Endothelial cell of umbilical vein (primary cell): ENCODE data around the gene OSBPL10. TPM values are rescaled to one million over a fixed set of nuclear protein-coding genes. Genes with fewer than 3 reads are reported as not detected.
A peak's percentile ranks its signal among the peaks of the same experiment; 100 is the strongest.

Experiments used
- BruUV-seq: library from RNA; stranded (reverse); fragments of 400-500 nt; replicated peaks from 2 replicates; lab custom pipeline; 2021; lab: Mats Ljungman, UMichigan
- CTCF ChIA-PET: fragments of 300-600, 350-600 bp; sonication (Branson Sonifier 250); formaldehyde crosslinking; loops from one replicate; lab custom pipeline; 2021; ENCODE audit warnings: antibody characterized with exemption, inconsistent platforms; lab: Charles Lee
- POLR2A ChIA-PET: fragments of 300-600, 350-600 bp; sonication (Branson Sonifier 250); formaldehyde crosslinking; loops from one replicate; lab custom pipeline; 2021; ENCODE audit warnings: antibody characterized with exemption, inconsistent platforms; lab: Charles Lee
- DNase-seq: peaks from one replicate; pipeline ENCODE4 v3.0.0-alpha.2; 2011; ENCODE audit warnings: low read depth, low spot score
- FAIRE-seq: peaks from 2 replicates; lab custom pipeline; 2011; peaks lifted over from hg19 to GRCh38; lab: Jason Lieb, UNC
- H2AFZ ChIP-seq: 2 replicates; pipeline ENCODE4 v1.6.0; 2012; ENCODE audit warnings: low read depth, low read length, control low read depth, inconsistent platforms
- H3K27ac ChIP-seq: 2 replicates; pipeline ENCODE4 v1.5.1; 2011; ENCODE audit warnings: low read depth, mild to moderate bottlenecking, control low read depth, low read length, moderate library complexity; ENCODE audit not compliant: insufficient read depth
- H3K27me3 ChIP-seq, 2 experiments: 2 replicates each; pipeline versions ENCODE4 v1.6.0 to v1.6.1; 2011; ENCODE audit warnings: low read length in 2 of 2, mixed read lengths in 1 of 2; ENCODE audit not compliant: control insufficient read depth in 2 of 2, insufficient read depth in 2 of 2
- H3K36me3 ChIP-seq, 2 experiments: 2 replicates in 1 of 2; 3 replicates in 1 of 2; pipeline ENCODE4 v1.5.1; 2011; ENCODE audit warnings: low read length in 2 of 2, mild to moderate bottlenecking in 1 of 2, moderate library complexity in 1 of 2; ENCODE audit not compliant: control insufficient read depth in 2 of 2, insufficient read depth in 2 of 2; ENCODE audit errors: extremely low read depth in 1 of 2
- H3K4me1 ChIP-seq: 3 replicates; pipeline ENCODE4 v1.5.1; 2011; ENCODE audit warnings: mild to moderate bottlenecking, low read length; ENCODE audit not compliant: control insufficient read depth, insufficient read depth; ENCODE audit errors: extremely low read depth
- H3K4me2 ChIP-seq: 2 replicates; pipeline ENCODE4 v1.6.1; 2011; ENCODE audit warnings: low read length, control low read depth, mixed read lengths; ENCODE audit not compliant: insufficient read depth
- H3K4me3 ChIP-seq, 3 experiments: fragments of 200-600 bp in 1 of 3; sonication (generic), shearing (Covaris generic) in 1 of 3; replicated peaks in 1 of 3; 2 replicates each; pipeline ENCODE4 v1.5.1; 2011 to 2016; ENCODE audit warnings: control low read depth in 3 of 3, low read length in 3 of 3, mild to moderate bottlenecking in 2 of 3, inconsistent platforms in 1 of 3, low read depth in 1 of 3, moderate library complexity in 1 of 3; ENCODE audit not compliant: insufficient read depth in 1 of 3
- H3K79me2 ChIP-seq: 2 replicates; pipeline ENCODE4 v1.6.0; 2012; ENCODE audit warnings: low read length, inconsistent platforms; ENCODE audit not compliant: control insufficient read depth, insufficient read depth
- H3K9ac ChIP-seq: replicated peaks from 2 replicates; pipeline ENCODE3; 2011; ENCODE audit warnings: low read length, control low read depth; ENCODE audit not compliant: insufficient read depth; ENCODE audit errors: extremely low read depth
- H3K9me1 ChIP-seq: replicated peaks from 3 replicates; pipeline ENCODE4 v1.6.0; 2011; ENCODE audit warnings: mild to moderate bottlenecking, low read length; ENCODE audit not compliant: control insufficient read depth, insufficient read depth; ENCODE audit errors: extremely low read depth
- H3K9me3 ChIP-seq: replicated peaks from 2 replicates; pipeline ENCODE4 v1.5.1; 2012; ENCODE audit warnings: low read length, inconsistent platforms; ENCODE audit not compliant: control insufficient read depth, insufficient read depth
- H4K20me1 ChIP-seq: replicated peaks from 2 replicates; pipeline ENCODE3; 2011; ENCODE audit warnings: mild to moderate bottlenecking, low read length; ENCODE audit not compliant: control insufficient read depth, insufficient read depth; ENCODE audit errors: extremely low read depth
- EZH2 ChIP-seq: IDR thresholded peaks from 2 replicates; pipeline ENCODE4 v1.6.1; 2012; ENCODE audit warnings: borderline replicate concordance, low read depth, mild to moderate bottlenecking, moderate library complexity, low read length, inconsistent platforms; ENCODE audit not compliant: severe bottlenecking
- FOS ChIP-seq: IDR thresholded peaks from 2 replicates; pipeline ENCODE4 v1.6.1; 2011; ENCODE audit warnings: mild to moderate bottlenecking, low read length, moderate library complexity, borderline replicate concordance; ENCODE audit not compliant: insufficient read depth
- GATA2 ChIP-seq: IDR thresholded peaks from 2 replicates; pipeline ENCODE4 v1.7.0; 2011; ENCODE audit warnings: low read depth, mild to moderate bottlenecking, moderate library complexity, mixed read lengths, low read length; ENCODE audit not compliant: insufficient read length, insufficient read depth
- JUN ChIP-seq: IDR thresholded peaks from 2 replicates; pipeline ENCODE4 v1.6.1; 2011; ENCODE audit warnings: borderline replicate concordance, low read depth; ENCODE audit not compliant: insufficient read length, insufficient read depth
- MYC ChIP-seq: IDR thresholded peaks from one replicate; pipeline ENCODE4 v1.6.1; 2011; ENCODE audit warnings: mild to moderate bottlenecking, low read depth, low read length
- POLR2A ChIP-seq: IDR thresholded peaks from 2 replicates; pipeline ENCODE4 v1.6.1; 2012; ENCODE audit warnings: low read depth, mild to moderate bottlenecking, control low read depth, low read length
- POLR2AphosphoS5 ChIP-seq: IDR thresholded peaks from 2 replicates; pipeline ENCODE4 v1.6.1; 2012; ENCODE audit warnings: low read depth, mild to moderate bottlenecking, control low read depth, low read length, moderate library complexity; ENCODE audit not compliant: insufficient read depth
- dilution Hi-C: fragments of 300-500 bp; cut with MboI; formaldehyde crosslinking; loops from one replicate; pipeline ENCODE4 v1.15.0; 2019; ENCODE audit warnings: low sequenced_read_pairs; ENCODE audit not compliant: extremely low pct_ligation_motif_present
- intact Hi-C: fragments of 100-400 bp; cut with micrococcal nuclease; formaldehyde crosslinking; loops from one replicate; pipeline ENCODE4 v1.10.0; 2022
- polyA plus RNA-seq, 4 experiments: library from polyadenylated mRNA; depleted of rRNA in 3 of 4; stranded (reverse) in 3 of 4; unstranded in 1 of 4; fragments of >200 nt; gene quantifications; 2 replicates each; pipeline versions ENCODE4 v1.2.1 to v1.2.3, GENCODE V29; 2011 to 2012; ENCODE audit warnings: missing spikeins in 1 of 4
- total RNA-seq: library from RNA; stranded (reverse); gene quantifications from 2 replicates; pipeline ENCODE4 v1.2.3, GENCODE V29; 2021
- TF ChIP-seq, protein P1 (sequence below): IDR thresholded peaks from 2 replicates; pipeline ENCODE4 v1.6.1; 2011; ENCODE audit not compliant: insufficient read depth, insufficient read length
- TF ChIP-seq, protein P2 (sequence below), 2 donors: IDR thresholded peaks; 1 replicate in 1 of 2; 2 replicates in 1 of 2; pipeline ENCODE4 v1.5.1; 2011; ENCODE audit warnings: low read length in 2 of 2, mild to moderate bottlenecking in 2 of 2, moderate library complexity in 2 of 2, control low read depth in 1 of 2, inconsistent platforms in 1 of 2, low read depth in 1 of 2; ENCODE audit not compliant: insufficient read depth in 1 of 2; ENCODE audit errors: extremely low read depth in 1 of 2

Gene OSBPL10
- total and polyA plus RNA-seq, 2 donors (not counting 3 experiments of a cell fraction or from before 2014, with no cell fraction given), result 10.8 to 47.6 TPM

DNA sequence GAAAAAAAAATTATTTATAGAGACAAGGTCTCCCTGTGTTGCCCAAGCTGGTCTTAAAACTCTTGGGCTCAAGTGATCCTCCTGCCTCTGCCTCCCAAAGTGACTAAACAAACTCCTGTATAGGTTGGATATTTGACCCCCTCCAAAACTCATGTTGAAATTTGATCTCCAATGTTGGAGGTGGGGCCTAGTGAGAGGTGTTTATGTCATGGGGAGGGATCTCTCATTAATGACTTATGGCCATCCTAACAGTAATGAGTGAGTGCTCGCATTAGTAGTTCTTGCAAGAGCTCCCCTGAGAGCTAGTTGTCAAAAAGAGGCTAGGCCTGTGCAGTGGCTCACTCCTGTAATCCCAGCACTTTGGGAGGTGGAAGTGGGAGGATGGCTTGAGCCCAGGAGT lies 307.1 kb downstream of the OSBPL10 start:
- H3K79me2 ChIP-seq, result no peaks in the 10 kb centered on the region
- FAIRE-seq (peak; percentile 37), DNase-seq (no peak)
- H3K27me3 ChIP-seq, result no peaks in the 10 kb centered on the region
- H3K9me3 ChIP-seq, result no peaks in the 10 kb centered on the region
- H3K4me1 ChIP-seq, result peaks cover 16% of the 10 kb centered on the region
- no peaks in the 10 kb centered on the region for H3K9me1 ChIP-seq
- no peaks in the 10 kb centered on the region for H3K36me3 ChIP-seq
- CTCF ChIA-PET, result no interaction called here
- dilution Hi-C loops, result no loop called here
- no peak overlapping the region for H3K4me2 ChIP-seq
- intact Hi-C loops, result no loop called here
- no peak overlapping the region for H3K27ac ChIP-seq
- H3K4me3 ChIP-seq, result no peak overlapping the region
- TF ChIP-seq POLR2A, result no peak
- TF ChIP-seq POLR2AphosphoS5, result no peak
- no peak for TF ChIP-seq GATA2
- no peak for TF ChIP-seq MYC
- BruUV-seq, result no TSS peak
- H4K20me1 ChIP-seq, result no peaks in the 10 kb centered on the region
- no peak overlapping the region for H3K9ac ChIP-seq
- POLR2A ChIA-PET, result no interaction called here
- no peak overlapping the region for H2AFZ ChIP-seq

DNA sequence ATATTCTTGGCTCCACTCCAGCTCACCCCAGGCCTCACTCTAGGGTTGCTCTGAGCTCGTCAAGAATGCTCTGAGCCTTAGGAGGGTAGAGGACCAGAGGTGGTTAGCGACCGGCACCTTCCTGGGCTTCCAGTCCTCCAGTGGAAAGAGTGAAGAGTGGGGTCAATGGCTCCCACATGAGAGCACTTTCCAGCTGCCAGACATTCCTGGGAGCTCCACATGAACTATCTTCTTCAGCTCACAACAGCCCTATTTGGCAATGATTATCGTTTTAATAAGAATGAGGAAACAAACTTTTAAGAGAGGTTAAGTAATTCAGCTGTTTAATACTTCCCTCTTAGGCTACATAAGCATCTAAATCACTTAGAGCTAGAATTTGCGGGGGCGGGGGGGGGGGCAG lies 309.1 kb downstream of the OSBPL10 start:
- H3K9ac ChIP-seq, result no peak overlapping the region
- H3K36me3 ChIP-seq, result no peaks in the 10 kb centered on the region
- no TSS peak for BruUV-seq
- no peaks in the 10 kb centered on the region for H3K27me3 ChIP-seq
- DNase-seq (no peak), FAIRE-seq (no peak)
- no peaks in the 10 kb centered on the region for H4K20me1 ChIP-seq
- no peaks in the 10 kb centered on the region for H3K9me3 ChIP-seq
- no peaks in the 10 kb centered on the region for H3K9me1 ChIP-seq
- no peak overlapping the region for H3K4me3 ChIP-seq
- H3K4me2 ChIP-seq, result no peak overlapping the region
- dilution Hi-C loops (no loop called here), intact Hi-C loops (no loop called here)
- TF ChIP-seq, protein P1, sequence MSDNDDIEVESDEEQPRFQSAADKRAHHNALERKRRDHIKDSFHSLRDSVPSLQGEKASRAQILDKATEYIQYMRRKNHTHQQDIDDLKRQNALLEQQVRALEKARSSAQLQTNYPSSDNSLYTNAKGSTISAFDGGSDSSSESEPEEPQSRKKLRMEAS, result no peak
- no peak for TF ChIP-seq FOS
- TF ChIP-seq POLR2AphosphoS5, result no peak
- TF ChIP-seq GATA2, result no peak
- TF ChIP-seq, protein P2, sequence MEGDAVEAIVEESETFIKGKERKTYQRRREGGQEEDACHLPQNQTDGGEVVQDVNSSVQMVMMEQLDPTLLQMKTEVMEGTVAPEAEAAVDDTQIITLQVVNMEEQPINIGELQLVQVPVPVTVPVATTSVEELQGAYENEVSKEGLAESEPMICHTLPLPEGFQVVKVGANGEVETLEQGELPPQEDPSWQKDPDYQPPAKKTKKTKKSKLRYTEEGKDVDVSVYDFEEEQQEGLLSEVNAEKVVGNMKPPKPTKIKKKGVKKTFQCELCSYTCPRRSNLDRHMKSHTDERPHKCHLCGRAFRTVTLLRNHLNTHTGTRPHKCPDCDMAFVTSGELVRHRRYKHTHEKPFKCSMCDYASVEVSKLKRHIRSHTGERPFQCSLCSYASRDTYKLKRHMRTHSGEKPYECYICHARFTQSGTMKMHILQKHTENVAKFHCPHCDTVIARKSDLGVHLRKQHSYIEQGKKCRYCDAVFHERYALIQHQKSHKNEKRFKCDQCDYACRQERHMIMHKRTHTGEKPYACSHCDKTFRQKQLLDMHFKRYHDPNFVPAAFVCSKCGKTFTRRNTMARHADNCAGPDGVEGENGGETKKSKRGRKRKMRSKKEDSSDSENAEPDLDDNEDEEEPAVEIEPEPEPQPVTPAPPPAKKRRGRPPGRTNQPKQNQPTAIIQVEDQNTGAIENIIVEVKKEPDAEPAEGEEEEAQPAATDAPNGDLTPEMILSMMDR (IDR thresholded peaks at IDR 0.05; ENCODE audit: extremely low read depth in 1 of 2, insufficient read depth in 1 of 2, low read depth in 1 of 2, low read length in 2 of 2), result no peak
- no peak for TF ChIP-seq POLR2A
- no peak for TF ChIP-seq EZH2
- no peak for TF ChIP-seq MYC
- no peak for TF ChIP-seq JUN
- POLR2A ChIA-PET, result interaction anchor here (0.7 kb wide), 1 partner anchor 665 kb away, joined by 11 read pairs; no protein-coding TSS in a partner anchor
- H3K79me2 ChIP-seq, result no peaks in the 10 kb centered on the region
- H3K4me1 ChIP-seq, result peaks cover 16% of the 10 kb centered on the region
- no peak overlapping the region for H2AFZ ChIP-seq
- no peak overlapping the region for H3K27ac ChIP-seq
- CTCF ChIA-PET, result no interaction called here
